Measurements from ENCODE around the gene SIL1. TPM values are rescaled to one million over a fixed set of nuclear protein-coding genes. Genes with fewer than 3 reads are reported as not detected.

Gene SIL1
- total RNA-seq (2016; rRNA removed; fragmentation: Illumina TruSeq; extraction: Trizol) (15.9 and 30.0 TPM in 2 replicates), polyA plus RNA-seq (2011; rRNA removed) (26.0 and 27.6 TPM in 2 replicates), polyA minus RNA-seq (2011; rRNA and poly(A)+ RNA removed; ENCODE audit: low replicate concordance) (16.2 and 45.8 TPM in 2 replicates), Bru-seq, nascent RNA (percentile 48 among the genes with signal in this experiment), BruChase-seq, experiment 1, labeled RNA remaining after a 6-hour chase (percentile 39 among the genes with signal in this experiment), BruChase-seq, experiment 2, labeled RNA remaining after a 2-hour chase (percentile 46 among the genes with signal in this experiment)
- 5.0 and 6.0 TPM in 2 replicates for total RNA-seq (2016; cell fraction: cytosol; rRNA removed; fragmentation: Illumina TruSeq; extraction: Trizol; ENCODE audit: low read depth)
- 14.1 and 31.0 TPM in 2 replicates for total RNA-seq (2016; cell fraction: insoluble cytoplasmic fraction; rRNA removed; fragmentation: Illumina TruSeq; extraction: Trizol)
- 6.5 and 8.3 TPM in 2 replicates for total RNA-seq (2016; cell fraction: membrane; rRNA removed; fragmentation: Illumina TruSeq; extraction: Trizol)
- 29.9 and 30.1 TPM in 2 replicates for total RNA-seq (2016; cell fraction: nucleus; rRNA removed; fragmentation: Illumina TruSeq; extraction: Trizol)
- 20.8 and 47.3 TPM in 2 replicates for polyA plus RNA-seq (2011; cell fraction: cytosol; rRNA removed)
- polyA plus RNA-seq (2011; cell fraction: nucleus; rRNA removed), result 23.4 and 23.7 TPM in 2 replicates
- 26.8 and 28.6 TPM in 2 replicates for polyA plus RNA-seq (2012)
- 4.2 and 4.3 TPM in 2 replicates for polyA plus RNA-seq (2016; cell fraction: cytosol; fragmentation: Illumina TruSeq; extraction: Trizol; ENCODE audit: low read depth)
- polyA plus RNA-seq (2016; cell fraction: insoluble cytoplasmic fraction; fragmentation: Illumina TruSeq; extraction: Trizol; ENCODE audit: low read depth), result 10.9 and 13.0 TPM in 2 replicates
- polyA plus RNA-seq (2016; cell fraction: membrane; fragmentation: Illumina TruSeq; extraction: Trizol; ENCODE audit: low read depth), result 3.6 and 4.4 TPM in 2 replicates
- 40.0 and 42.7 TPM in 2 replicates for polyA plus RNA-seq (2016; cell fraction: nucleus; fragmentation: Illumina TruSeq; extraction: Trizol; ENCODE audit: insufficient read depth, low read depth)
- 12.9 and 13.8 TPM in 2 replicates for polyA minus RNA-seq (2011; cell fraction: cytosol; rRNA and poly(A)+ RNA removed)
- 12.6 and 13.4 TPM in 2 replicates for polyA minus RNA-seq (2011; cell fraction: nucleus; rRNA and poly(A)+ RNA removed)
- long read RNA-seq, experiment 1, transcript SIL1-202 (10 exons, 1,923 nt), result major isoform, 45 of 64 reads
- long read RNA-seq, experiment 1, partial matches to known transcripts, result 8 of 64 reads
- long read RNA-seq, experiment 1, other reads (novel, unspliced or antisense), result 10 of 64 reads
- long read RNA-seq, experiment 2, transcript SIL1-202 (10 exons, 1,923 nt), result major isoform, 29 of 66 reads
- long read RNA-seq, experiment 2, partial matches to known transcripts, result 17 of 66 reads
- long read RNA-seq, experiment 2, other reads (novel, unspliced or antisense), result 17 of 66 reads

- ATAC-seq (peak; percentile 98), DNase-seq (ENCODE audit: low spot score) (peak; percentile 88), FAIRE-seq (peak; percentile 65)
- ChIA-PET CTCF (ENCODE audit: low intra/inter-chr PET ratio, low total read pairs) (no interaction called here), POLR2A (interaction anchor here (0.6 to 1.3 kb wide), 15 partner anchors 8 to 655 kb away, joined by 3 to 15 read pairs (median 3); partner anchors contain the start of genes DNAJC18, ETF1 and HSPA9)
- peak within 1 kb of the TSS; percentile 89 for H3K27ac ChIP-seq (ENCODE audit: extremely low read length, insufficient read depth, low read length)
- BruUV-seq (replicated peaks), result TSS peak; percentile 92
- peak within 1 kb of the TSS; percentile 97 for H3K4me2 ChIP-seq (ENCODE audit: low read depth, low read length)
- WGBS (ENCODE audit: low lambda C conversion rate), result 2% methylated on average over 16 of the region's 61 CpGs
- no peaks in the 10 kb centered on the region for H4K20me1 ChIP-seq (ENCODE audit: insufficient read depth, low read length)
- H3K9ac ChIP-seq (ENCODE audit: insufficient read depth, low read depth, low read length), result peak within 1 kb of the TSS; percentile 97
- in situ Hi-C loops (cut with HindIII; ENCODE audit: extremely low pct_ligation_motif_present, low pct_unique_long_range_greater_than_20kb) (no loop called here), intact Hi-C loops (cut with micrococcal nuclease; ENCODE audit: unreplicated experiment) (no loop called here)
- H3K79me2 ChIP-seq (ENCODE audit: insufficient read depth, low read length), result peaks cover 9% of the 10 kb centered on the region
- peaks cover 0 to 5% of the 10 kb centered on the region in 2 experiments; a peak in 1 of 5 replicates for H3K27me3 ChIP-seq (ENCODE audit: control insufficient read depth in 1 of 2, insufficient read depth in 2 of 2, low read length in 2 of 2)
- H3K36me3 ChIP-seq (replicated peaks in 1 of 2; ENCODE audit: control insufficient read depth in 1 of 2, insufficient read depth in 2 of 2, low read length in 2 of 2), result no peaks in the 10 kb centered on the region; a peak in 2 of 5 replicates
- H3K4me1 ChIP-seq (ENCODE audit: insufficient read depth, low read length), result peaks cover 37% of the 10 kb centered on the region
- no peaks in the 10 kb centered on the region for H3K9me3 ChIP-seq (ENCODE audit: low read length)
- H3K4me3 ChIP-seq (replicated peaks in 1 of 3; ENCODE audit: insufficient read depth in 1 of 3, low read depth in 2 of 3, low read length in 3 of 3), result peak within 1 kb of the TSS; percentile 72 to 86 (median 78)
- H2AFZ ChIP-seq (ENCODE audit: low read length), result peak within 1 kb of the TSS; percentile 93
- TF ChIP-seq PAF1 (CRISPR knock-in tag; IDR thresholded peaks at IDR 0.05), result no peak
- no peak for TF ChIP-seq ZNF597 (CRISPR knock-in tag; IDR thresholded peaks at IDR 0.05)
- TF ChIP-seq PCBP1 (IDR thresholded peaks at IDR 0.05; ENCODE audit: borderline replicate concordance, low read depth, low read length), result 0 out of 2 replicates have a peak, but pooled peaks have one; percentile 51
- no peak for TF ChIP-seq AHR (CRISPR knock-in tag; IDR thresholded peaks at IDR 0.05)
- 0 out of 2 replicates have a peak, but pooled peaks have one; percentile 20 for TF ChIP-seq RNF2 (conservative IDR thresholded peaks at IDR 0.05; ENCODE audit: low read depth)
- peak; percentile 67 for TF ChIP-seq DRAP1 (CRISPR knock-in tag; IDR thresholded peaks at IDR 0.05)
- TF ChIP-seq ZNF691 (CRISPR knock-in tag; IDR thresholded peaks at IDR 0.05; ENCODE audit: borderline replicate concordance, low read depth), result peak; percentile 27; the same call in 1 of the 2 replicates
- TF ChIP-seq PHF5A (CRISPR knock-in tag; IDR thresholded peaks at IDR 0.05; ENCODE audit: low read depth, unreplicated experiment), result no peak
- no peak for TF ChIP-seq ZNF7 (CRISPR knock-in tag; IDR thresholded peaks at IDR 0.05)
- peak; percentile 88 for TF ChIP-seq POLR2AphosphoS5 (IDR thresholded peaks at IDR 0.05; ENCODE audit: low read depth, low read length)
- peak; percentile 92 for TF ChIP-seq ZNF547 (CRISPR knock-in tag; IDR thresholded peaks at IDR 0.05)
- TF ChIP-seq ADNP (CRISPR knock-in tag; IDR thresholded peaks at IDR 0.05), result no peak
- TF ChIP-seq DMAP1 (CRISPR knock-in tag; IDR thresholded peaks at IDR 0.05), result peak; percentile 83
- TF ChIP-seq LBX2 (CRISPR knock-in tag; IDR thresholded peaks at IDR 0.05; ENCODE audit: borderline replicate concordance), result no peak
- TF ChIP-seq FOXA3 (CRISPR knock-in tag; IDR thresholded peaks at IDR 0.05), result 0 out of 2 replicates have a peak, but pooled peaks have one; percentile 13
- TF ChIP-seq ZNF792 (CRISPR knock-in tag; IDR thresholded peaks at IDR 0.05), result peak; percentile 12; the same call in 1 of the 2 replicates
Observed at GRCh38 chr5:139197710-139198669, at the start of gene SIL1. Gene SIL1, minus strand, starts transcription at chr5:139198368. Its CDS starts 70,525 bp downstream, at chr5:139127843.
